Ecto neural progenitor cell (in vitro differentiated cells): ENCODE results near the gene KDM5B.

ENCODE experiments used
- DNase-seq: peaks from one replicate; pipeline ENCODE4 v3.0.0-alpha.2; 2018; ENCODE audit warnings: low spot score

Gene KDM5B

GRCh38 chr1:202711949-202712635, 96.1 kb downstream of the KDM5B start:
- peak; percentile 36 for DNase-seq

GRCh38 chr1:202710070-202711045, 97.9 kb downstream of the KDM5B start, which contains the start of gene SYT2:
Gene SYT2 (minus strand): TSS chr1:202710454. CDS start chr1:202605772, 104,682 bp downstream.
- peak; percentile 81 for DNase-seq

- DNase-seq: peak; percentile 59
Measured at GRCh38 chr1:202709276-202710041, 98.8 kb downstream of the KDM5B start.

GRCh38 chr1:202708456-202709275, 99.6 kb downstream of the KDM5B start:
- no peak for DNase-seq

- no peak for DNase-seq
Measured at GRCh38 chr1:202706851-202707250, 101.4 kb downstream of the KDM5B start.

GRCh38 chr1:202704601-202705000, 103.6 kb downstream of the KDM5B start:
- no peak for DNase-seq

GRCh38 chr1:202703191-202703590, 105.0 kb downstream of the KDM5B start:
- DNase-seq: no peak

- DNase-seq: no peak
Measured at GRCh38 chr1:202702088-202702487, 106.1 kb downstream of the KDM5B start.

- no peak for DNase-seq
Measured at GRCh38 chr1:202701200-202701599, 107.0 kb downstream of the KDM5B start.

- no peak for DNase-seq
Measured at GRCh38 chr1:202700061-202700460, 108.2 kb downstream of the KDM5B start.

GRCh38 chr1:202698276-202698675, 109.9 kb downstream of the KDM5B start:
- no peak for DNase-seq

- no peak for DNase-seq
Measured at GRCh38 chr1:202697038-202697437, 111.2 kb downstream of the KDM5B start.

- DNase-seq: no peak
Measured at GRCh38 chr1:202694314-202694713, 113.9 kb downstream of the KDM5B start.

GRCh38 chr1:202692959-202693555, 115.2 kb downstream of the KDM5B start:
- peak; percentile 85 for DNase-seq

GRCh38 chr1:202691816-202692215, 116.4 kb downstream of the KDM5B start:
- no peak for DNase-seq

GRCh38 chr1:202689493-202690342, 118.5 kb downstream of the KDM5B start:
- DNase-seq: no peak

GRCh38 chr1:202689082-202689481, 119.1 kb downstream of the KDM5B start:
- DNase-seq: no peak

- DNase-seq: no peak
Measured at GRCh38 chr1:202688401-202688800, 119.8 kb downstream of the KDM5B start.

- DNase-seq: no peak
Measured at GRCh38 chr1:202687798-202688197, 120.4 kb downstream of the KDM5B start.

- no peak for DNase-seq
Measured at GRCh38 chr1:202687370-202687769, 120.9 kb downstream of the KDM5B start.
